ENCODE results near the gene CHAT.

Gene CHAT

GRCh38 chr10:49613882-49614241, at the start of gene CHAT:
Gene CHAT (plus strand): TSS chr10:49614037. CDS start chr10:49614190, 153 bp downstream.
- no peak for DNase-seq

DNA sequence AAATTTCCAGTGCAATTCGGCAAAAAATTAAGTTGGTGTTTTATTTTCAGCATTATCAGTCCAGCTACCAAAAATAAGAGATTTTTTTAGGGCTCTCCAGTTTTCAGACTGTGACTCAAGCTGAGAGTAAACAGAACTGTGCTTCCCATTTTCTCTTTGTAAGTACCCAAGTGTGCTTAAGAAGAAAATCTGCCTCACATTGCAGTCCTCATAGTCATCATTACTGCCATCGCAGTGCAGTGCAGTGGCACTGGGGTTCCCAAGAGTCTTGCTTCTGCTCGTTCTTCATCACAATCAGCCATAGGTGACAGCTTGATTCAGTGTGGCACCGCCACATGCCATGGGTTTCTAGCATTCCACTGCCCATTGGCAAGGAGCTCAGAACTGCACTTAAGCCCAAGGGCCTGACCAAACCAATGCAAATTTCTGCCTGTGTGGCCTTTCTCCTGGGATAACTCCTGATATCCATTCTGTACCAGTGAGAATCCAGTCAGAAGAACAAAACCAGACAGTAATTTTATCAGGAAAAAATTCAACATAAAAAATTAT, 49.3 kb upstream of the CHAT start:
- DNase-seq, result no peak

DNA sequence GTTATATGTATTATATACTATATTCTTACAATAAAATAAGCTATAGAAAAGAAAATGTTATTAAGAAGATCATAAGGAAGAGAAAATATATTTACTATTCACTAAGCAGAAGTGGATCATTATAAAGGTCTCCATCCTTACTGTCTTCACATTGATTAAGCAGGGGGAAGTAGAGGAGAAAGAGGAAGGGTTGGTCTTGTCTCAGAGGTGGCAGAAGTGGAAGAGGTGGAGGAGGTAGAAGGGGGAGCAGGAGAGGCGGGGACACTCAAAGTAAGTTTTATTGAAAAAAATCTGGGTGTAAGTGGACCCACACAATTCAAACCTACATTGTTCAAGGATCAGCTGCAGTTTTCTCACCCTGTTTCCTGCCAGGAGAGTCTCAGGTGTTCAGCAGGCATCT, 46.0 kb upstream of the CHAT start:
- DNase-seq, result no peak

DNA sequence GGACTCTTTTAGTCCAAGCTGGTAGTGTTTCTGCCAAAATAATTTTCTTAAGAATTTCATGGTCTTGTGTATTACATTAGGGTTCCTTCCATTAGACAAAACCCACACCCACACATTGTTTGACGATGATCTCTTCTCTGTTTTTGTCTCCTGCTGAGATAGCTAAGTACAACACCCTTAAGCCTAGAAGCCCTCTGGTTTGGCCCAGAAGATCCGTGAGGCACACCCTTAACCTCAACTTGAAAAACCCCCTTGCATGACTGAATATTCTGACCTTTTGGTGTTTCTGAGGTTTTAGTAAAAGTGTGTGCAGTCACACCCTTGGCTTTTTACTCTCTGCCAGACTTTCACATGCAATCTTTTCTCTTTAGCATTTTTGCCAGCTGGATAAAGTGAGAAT, 45.6 kb upstream of the CHAT start:
- no peak for DNase-seq

GRCh38 chr10:49569031-49569631, 44.7 kb upstream of the CHAT start:
- no peak for DNase-seq

DNA sequence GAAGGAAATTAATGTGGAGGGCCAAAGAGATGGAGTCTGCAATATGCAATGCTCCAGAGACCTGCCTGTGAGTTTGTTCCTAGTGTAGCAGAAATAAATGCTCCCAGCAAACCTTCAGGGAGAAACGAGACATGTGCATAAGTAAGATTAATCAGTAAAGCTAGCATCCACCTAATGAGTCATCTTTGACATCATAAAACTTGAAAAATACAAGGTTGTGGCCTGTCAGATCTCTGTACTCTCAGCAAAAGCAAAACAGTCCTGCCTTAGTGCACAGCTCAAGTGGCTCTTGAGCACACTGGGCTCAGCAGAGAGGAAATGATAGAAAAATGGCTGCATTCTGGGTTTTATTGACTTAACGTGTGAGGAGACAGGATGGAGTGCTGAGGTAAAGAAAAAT, 42.4 kb upstream of the CHAT start:
- DNase-seq, result peak; percentile 2

GRCh38 chr10:49572594-49573114, 41.2 kb upstream of the CHAT start:
- DNase-seq, result no peak

- no peak for DNase-seq
Measured at GRCh38 chr10:49575489-49576072, 38.3 kb upstream of the CHAT start.

DNA sequence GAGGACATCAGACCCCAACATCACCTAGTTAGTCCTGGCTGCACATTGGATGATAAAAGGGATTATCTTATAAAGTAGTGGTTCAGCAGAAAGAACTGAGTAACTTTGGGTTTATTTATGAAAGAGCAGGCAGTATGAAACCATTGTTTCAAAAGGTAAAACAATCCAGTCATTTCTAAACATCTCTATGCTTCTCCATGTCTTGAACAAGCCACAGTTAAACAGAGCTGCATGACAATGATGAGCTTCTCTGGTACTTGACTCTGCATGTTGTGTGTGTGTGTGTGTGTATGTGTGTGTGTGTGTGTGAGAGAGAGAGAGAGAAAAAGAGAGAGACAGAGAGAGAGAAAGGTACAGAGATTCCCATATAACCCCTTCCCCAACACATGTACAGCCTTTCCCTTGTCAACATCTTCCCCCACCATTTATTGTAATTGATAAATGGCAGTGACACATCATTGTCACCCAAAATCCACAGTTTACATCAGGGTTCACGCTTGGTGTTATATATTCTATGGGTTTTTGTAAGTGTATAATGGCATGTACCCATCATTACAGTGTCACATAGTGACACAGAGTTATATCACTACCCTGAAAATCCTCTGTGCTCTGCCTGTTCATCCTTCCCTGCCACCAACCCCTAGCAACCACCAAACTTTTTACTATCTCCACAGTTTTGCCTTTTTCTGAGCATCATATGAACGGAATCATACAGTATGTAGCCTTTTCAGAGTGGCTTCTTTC, 36.5 kb upstream of the CHAT start:
- DNase-seq, result no peak

DNA sequence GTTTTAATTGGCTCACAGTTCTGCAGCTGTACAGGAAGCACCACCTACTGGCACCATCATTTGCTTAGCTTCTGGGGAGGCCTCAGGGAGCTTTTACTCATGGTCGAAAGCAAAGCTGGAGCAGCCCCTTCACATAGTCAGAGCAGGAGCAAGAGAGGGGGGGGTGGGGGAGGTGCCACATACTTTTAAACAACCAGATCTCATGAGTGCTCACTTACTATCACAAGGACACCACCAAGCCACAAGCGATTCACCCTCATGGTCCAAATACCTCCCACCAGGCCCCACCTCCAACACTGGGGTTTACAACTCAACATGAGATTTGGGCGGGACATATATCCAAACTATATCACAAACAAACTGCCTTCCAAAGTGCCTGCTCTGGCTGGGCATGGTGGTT, 35.4 kb upstream of the CHAT start:
- DNase-seq, result no peak

DNA sequence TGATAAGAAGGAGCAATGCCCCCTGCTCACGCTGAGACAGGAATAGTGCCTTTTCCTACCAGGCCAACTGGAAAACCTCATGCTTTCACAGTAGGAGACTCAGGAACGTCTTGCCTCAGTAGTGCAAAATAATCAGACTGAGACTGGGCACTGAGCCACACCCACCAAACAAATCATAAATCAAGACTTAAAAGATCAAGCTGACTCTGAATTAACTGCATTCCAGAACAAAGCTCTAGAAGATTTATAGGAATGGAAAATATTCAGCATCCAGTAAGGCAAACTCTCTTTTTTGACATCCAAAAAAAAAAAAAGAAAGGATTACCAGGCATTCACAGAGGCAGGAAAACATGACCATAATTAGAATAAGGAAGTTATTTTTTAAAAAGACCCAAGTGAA, 34.2 kb upstream of the CHAT start:
- DNase-seq, result no peak

GRCh38 chr10:49585387-49585786, 28.4 kb upstream of the CHAT start:
- no peak for DNase-seq

GRCh38 chr10:49587981-49588380, 25.9 kb upstream of the CHAT start:
- no peak for DNase-seq

DNA sequence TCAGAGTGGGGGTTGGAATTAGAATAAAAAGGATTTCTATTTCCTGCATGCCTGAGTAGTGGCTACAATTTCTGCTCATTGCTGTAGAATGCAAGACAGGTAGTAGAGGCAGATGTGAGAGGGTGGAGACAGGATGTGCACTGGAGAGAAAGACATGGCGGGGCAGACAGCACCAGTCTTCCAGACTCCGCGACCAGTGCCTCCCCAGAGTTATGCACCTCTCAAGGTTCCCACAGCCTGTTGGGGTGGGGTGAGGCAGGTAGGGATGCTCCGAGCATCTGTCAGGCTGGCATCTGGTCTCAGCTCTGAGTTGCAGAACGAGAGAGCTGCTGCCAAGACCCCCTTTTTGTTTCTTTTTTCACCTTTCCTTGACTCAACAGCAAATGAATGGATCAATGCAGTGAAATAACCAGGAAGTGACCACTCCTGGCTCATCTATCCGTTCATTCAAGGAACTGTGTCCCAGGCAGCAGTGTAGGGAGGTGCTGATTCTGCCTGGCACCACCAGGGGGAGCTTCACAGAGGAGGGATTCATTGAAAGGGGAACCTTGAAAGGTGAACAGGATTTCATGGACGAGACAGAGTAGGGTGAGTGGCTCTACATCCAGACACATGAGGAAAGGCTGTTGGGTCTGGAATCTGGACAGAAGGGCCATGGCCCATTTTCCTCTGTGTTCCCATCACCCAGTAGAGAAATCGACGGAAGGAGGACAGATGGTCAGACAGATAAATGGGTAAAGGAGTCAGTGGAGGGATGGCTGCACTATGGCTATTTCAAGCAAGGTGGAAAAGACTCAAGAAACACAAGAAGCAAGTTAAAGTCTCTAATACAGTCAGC, 20.9 kb upstream of the CHAT start:
- DNase-seq, result peak; percentile 32

DNA sequence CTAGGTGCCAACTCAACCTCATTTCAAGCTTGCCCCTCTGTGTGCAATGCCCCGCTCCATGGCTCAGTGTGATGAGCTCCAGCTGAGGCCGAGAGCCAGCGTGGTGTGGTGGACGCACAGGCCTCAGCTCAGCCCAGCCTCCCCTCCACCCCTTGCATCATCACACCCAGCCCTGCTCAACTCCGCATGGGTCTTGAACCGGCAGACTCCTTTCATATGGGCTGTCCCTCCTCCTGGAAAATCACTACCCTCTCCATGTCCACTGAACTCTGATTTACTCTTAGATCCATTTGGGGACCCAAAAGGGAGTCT, 20.3 kb upstream of the CHAT start:
- DNase-seq, result no peak

DNA sequence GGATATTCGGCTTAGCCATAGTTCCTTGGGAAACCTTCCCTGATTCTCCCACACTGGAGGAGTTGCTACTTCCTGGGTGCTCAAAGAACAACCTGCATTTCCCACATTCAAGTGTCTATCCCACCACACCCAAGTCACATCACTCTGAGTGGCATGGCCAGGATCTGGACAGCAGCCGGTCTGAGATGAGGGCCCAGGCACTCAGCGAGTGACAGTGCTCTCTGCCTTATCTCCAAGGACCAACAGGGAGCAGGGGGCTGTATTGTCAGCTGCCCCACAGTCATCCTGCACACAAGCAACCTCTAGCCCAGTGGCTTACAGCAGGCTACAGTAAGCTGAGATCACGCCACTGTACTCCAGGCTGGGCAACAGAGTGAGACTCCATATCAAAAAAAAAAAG, 19.8 kb upstream of the CHAT start:
- no peak for DNase-seq

DNA sequence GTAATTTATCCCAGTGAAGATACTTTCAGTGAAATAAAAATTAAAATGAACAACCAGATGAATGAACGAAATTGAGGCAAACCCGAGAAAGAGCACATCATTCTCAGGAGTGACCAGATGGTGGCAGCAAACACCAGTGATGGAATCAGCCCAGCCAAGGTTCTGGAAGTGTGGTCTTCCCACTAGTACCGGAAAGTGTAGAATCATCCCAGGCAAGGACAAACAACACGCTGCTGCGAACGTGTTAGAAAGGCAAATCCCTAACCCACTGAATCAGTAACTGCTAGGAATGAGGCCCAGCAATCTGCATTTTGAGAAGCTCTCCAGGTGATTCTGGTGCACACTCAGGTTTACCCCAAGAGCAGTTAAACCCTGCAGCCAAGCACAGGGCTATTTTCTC, 19.2 kb upstream of the CHAT start:
- peak; percentile 25 for DNase-seq

GRCh38 chr10:49595003-49595712, 18.7 kb upstream of the CHAT start:
- DNase-seq, result no peak

- DNase-seq, result no peak
Measured at GRCh38 chr10:49595713-49596492, 17.9 kb upstream of the CHAT start.

DNA sequence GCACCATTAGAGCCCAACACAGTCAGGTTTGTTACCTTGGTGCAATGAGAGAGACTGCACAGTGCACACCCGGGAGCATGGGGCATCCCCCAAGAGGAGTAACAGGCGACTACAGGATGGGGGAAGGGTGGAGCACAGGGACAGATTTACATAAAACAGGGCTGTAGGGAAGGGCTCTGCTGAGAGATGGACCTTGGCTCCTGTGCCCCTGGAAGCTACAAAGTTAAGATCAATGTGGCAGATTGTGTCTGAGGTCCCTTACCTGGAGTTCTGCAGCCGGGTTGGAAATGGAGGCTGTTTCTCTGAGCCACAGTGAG, 17.4 kb upstream of the CHAT start:
- no peak for DNase-seq

- no peak for DNase-seq
Measured at GRCh38 chr10:49596836-49597235, 17.0 kb upstream of the CHAT start.
